Activated CD4-positive, alpha-beta T cell treated with anti-CD3 and anti-CD28 coated beads for 4 hours (primary cell): ENCODE results near the gene PLEKHO1.
"Not testable (repeated sequence)": the region's sequence is repeated elsewhere in the genome, so short reads cannot be mapped to it uniquely, and the experiment has no call there.

Source experiments
- DNase-seq, 2 donors: peaks; one replicate each; pipeline ENCODE4 v3.0.0-alpha.2; 2020

The PLEKHO1 gene

GRCh38 chr1:150149271-150150132 is at the start of gene PLEKHO1:
Gene PLEKHO1, plus strand, starts transcription at chr1:150149916. Its CDS starts 342 bp downstream, at chr1:150150258.
- DNase-seq, result peak; percentile 87 to 88

GRCh38 chr1:150102986-150103385 is 46.7 kb upstream of the PLEKHO1 start:
- DNase-seq, result no peak

- DNase-seq, result peak; percentile 5 to 12
Measured at GRCh38 chr1:150106341-150106740, 43.4 kb upstream of the PLEKHO1 start.

- DNase-seq, result no peak
Measured at GRCh38 chr1:150109586-150109985, 40.1 kb upstream of the PLEKHO1 start.

- DNase-seq, result no peak
Measured at GRCh38 chr1:150110116-150110515, 39.6 kb upstream of the PLEKHO1 start.

- DNase-seq, result no peak
Measured at GRCh38 chr1:150111670-150112069, 38.0 kb upstream of the PLEKHO1 start.

- DNase-seq, result no peak
Measured at GRCh38 chr1:150115121-150115520, 34.6 kb upstream of the PLEKHO1 start.

- DNase-seq, result no peak
Measured at GRCh38 chr1:150118716-150119115, 31.0 kb upstream of the PLEKHO1 start.

- DNase-seq, result no peak
Measured at GRCh38 chr1:150121236-150121862, 28.4 kb upstream of the PLEKHO1 start.

GRCh38 chr1:150126811-150127210 is 22.9 kb upstream of the PLEKHO1 start:
- DNase-seq, result no peak

- no peak for DNase-seq
Measured at GRCh38 chr1:150127464-150127863, 22.3 kb upstream of the PLEKHO1 start.

- peak; percentile 13 to 14 for DNase-seq
Measured at GRCh38 chr1:150127868-150128267, 21.8 kb upstream of the PLEKHO1 start.

- no peak for DNase-seq
Measured at GRCh38 chr1:150132372-150132771, 17.3 kb upstream of the PLEKHO1 start.

GRCh38 chr1:150134537-150134936 is 15.2 kb upstream of the PLEKHO1 start:
- DNase-seq, result no peak

GRCh38 chr1:150135400-150135799 is 14.3 kb upstream of the PLEKHO1 start:
- DNase-seq, result not testable (repeated sequence)

GRCh38 chr1:150138044-150138443 is 11.7 kb upstream of the PLEKHO1 start:
- no peak for DNase-seq

- DNase-seq, result no peak
Measured at GRCh38 chr1:150141452-150141851, 8.3 kb upstream of the PLEKHO1 start.

GRCh38 chr1:150142083-150142482 is 7.6 kb upstream of the PLEKHO1 start:
- no peak for DNase-seq

GRCh38 chr1:150144606-150145005 is 5.1 kb upstream of the PLEKHO1 start:
- no peak for DNase-seq

- DNase-seq, result not testable (repeated sequence)
Measured at GRCh38 chr1:150146016-150146415, 3.7 kb upstream of the PLEKHO1 start.

- DNase-seq, result no peak
Measured at GRCh38 chr1:150146849-150147542, 2.7 kb upstream of the PLEKHO1 start.

- DNase-seq, result no peak
Measured at GRCh38 chr1:150148837-150149270, 862 bp upstream of the PLEKHO1 start.
